Stimulated activated naive CD8-positive, alpha-beta T cell treated with anti-CD3 and anti-CD28 coated beads, Interleukin-15, Interleukin-2, amounts not matched to agents 100 ng/mL and 50 ng/mL, for 24 hours (primary cell): ENCODE measurements around the gene NACA2.

Source experiments
- H3K27ac Mint-ChIP-seq: one replicate; pipeline ENCODE4 v1.8.0; 2021; ENCODE audit warnings: mild to moderate bottlenecking, mixed read lengths
- H3K27me3 Mint-ChIP-seq: one replicate; pipeline ENCODE4 v1.8.0; 2021; ENCODE audit warnings: mixed read lengths
- H3K36me3 Mint-ChIP-seq: one replicate; pipeline ENCODE4 v1.8.0; 2021; ENCODE audit warnings: low read depth, mixed read lengths
- H3K4me1 Mint-ChIP-seq: one replicate; pipeline ENCODE4 v1.8.0; 2021; ENCODE audit warnings: low read depth, mixed read lengths
- H3K4me3 Mint-ChIP-seq: one replicate; pipeline ENCODE4 v1.8.0; 2021; ENCODE audit warnings: mild to moderate bottlenecking, mixed read lengths
- H3K9me3 Mint-ChIP-seq: one replicate; pipeline ENCODE4 v1.8.0; 2021; ENCODE audit warnings: mixed read lengths

The NACA2 gene

GRCh38 chr17:61618950-61619349 is 27.9 kb upstream of the NACA2 start:
- Mint-ChIP-seq H3K4me1 (peaks cover 3% of the 10 kb centered on the region), H3K4me3 (no peak overlapping the region)

GRCh38 chr17:61617330-61617729 is 26.3 kb upstream of the NACA2 start:
- Mint-ChIP-seq H3K27ac (no peak overlapping the region), H3K9me3 (peaks cover 6% of the 10 kb centered on the region), H3K36me3 (peaks cover 4% of the 10 kb centered on the region), H3K4me1 (peaks cover 3% of the 10 kb centered on the region), H3K4me3 (no peak overlapping the region), H3K27me3 (peaks cover 18% of the 10 kb centered on the region)

More at GRCh38 chr17:61618950-61619349, 27.9 kb upstream of the NACA2 start:
- no peak overlapping the region for H3K27ac Mint-ChIP-seq
- peaks cover 4% of the 10 kb centered on the region for H3K36me3 Mint-ChIP-seq
- H3K9me3 Mint-ChIP-seq: peaks cover 6% of the 10 kb centered on the region
- H3K27me3 Mint-ChIP-seq: peaks cover 21% of the 10 kb centered on the region

- peaks cover 18% of the 10 kb centered on the region for H3K27me3 Mint-ChIP-seq
- peaks cover 6% of the 10 kb centered on the region for H3K9me3 Mint-ChIP-seq
- H3K36me3 Mint-ChIP-seq: peaks cover 4% of the 10 kb centered on the region
- no peak overlapping the region for H3K4me3 Mint-ChIP-seq
- H3K4me1 Mint-ChIP-seq: peaks cover 3% of the 10 kb centered on the region
- H3K27ac Mint-ChIP-seq: no peak overlapping the region
Measured at GRCh38 chr17:61616783-61617182, 25.8 kb upstream of the NACA2 start.

- Mint-ChIP-seq H3K27ac (no peak overlapping the region), H3K9me3 (peaks cover 1% of the 10 kb centered on the region), H3K36me3 (no peaks in the 10 kb centered on the region), H3K27me3 (peaks cover 24% of the 10 kb centered on the region), H3K4me1 (peaks cover 3% of the 10 kb centered on the region), H3K4me3 (no peak overlapping the region)
Measured at GRCh38 chr17:61614219-61614618, 23.2 kb upstream of the NACA2 start.

- peaks cover 3% of the 10 kb centered on the region for H3K4me1 Mint-ChIP-seq
- no peaks in the 10 kb centered on the region for H3K9me3 Mint-ChIP-seq
- peaks cover 19% of the 10 kb centered on the region for H3K27me3 Mint-ChIP-seq
- no peak overlapping the region for H3K27ac Mint-ChIP-seq
- H3K4me3 Mint-ChIP-seq: no peak overlapping the region
- H3K36me3 Mint-ChIP-seq: no peaks in the 10 kb centered on the region
Measured at GRCh38 chr17:61611323-61611722, 20.3 kb upstream of the NACA2 start.

- Mint-ChIP-seq H3K4me1 (no peaks in the 10 kb centered on the region), H3K27me3 (peaks cover 22% of the 10 kb centered on the region), H3K27ac (no peak overlapping the region), H3K9me3 (no peaks in the 10 kb centered on the region), H3K36me3 (no peaks in the 10 kb centered on the region), H3K4me3 (no peak overlapping the region)
Measured at GRCh38 chr17:61605692-61606091, 14.7 kb upstream of the NACA2 start.

- Mint-ChIP-seq H3K27ac (no peak overlapping the region), H3K4me3 (no peak overlapping the region), H3K4me1 (no peaks in the 10 kb centered on the region), H3K36me3 (no peaks in the 10 kb centered on the region), H3K9me3 (no peaks in the 10 kb centered on the region), H3K27me3 (peaks cover 24% of the 10 kb centered on the region)
Measured at GRCh38 chr17:61601297-61601696, 10.3 kb upstream of the NACA2 start.

GRCh38 chr17:61600621-61601020 is 9.6 kb upstream of the NACA2 start:
- H3K27ac Mint-ChIP-seq: no peak overlapping the region
- no peaks in the 10 kb centered on the region for H3K36me3 Mint-ChIP-seq
- peaks cover 28% of the 10 kb centered on the region for H3K27me3 Mint-ChIP-seq
- H3K4me1 Mint-ChIP-seq: no peaks in the 10 kb centered on the region
- H3K4me3 Mint-ChIP-seq: no peak overlapping the region
- H3K9me3 Mint-ChIP-seq: no peaks in the 10 kb centered on the region

GRCh38 chr17:61599608-61600007 is 8.6 kb upstream of the NACA2 start:
- no peaks in the 10 kb centered on the region for H3K36me3 Mint-ChIP-seq
- H3K9me3 Mint-ChIP-seq: no peaks in the 10 kb centered on the region
- H3K4me1 Mint-ChIP-seq: no peaks in the 10 kb centered on the region
- H3K27ac Mint-ChIP-seq: no peak overlapping the region
- no peak overlapping the region for H3K4me3 Mint-ChIP-seq
- peaks cover 27% of the 10 kb centered on the region for H3K27me3 Mint-ChIP-seq

- H3K4me1 Mint-ChIP-seq: no peaks in the 10 kb centered on the region
- no peaks in the 10 kb centered on the region for H3K9me3 Mint-ChIP-seq
- no peaks in the 10 kb centered on the region for H3K36me3 Mint-ChIP-seq
- H3K27ac Mint-ChIP-seq: no peak overlapping the region
- H3K27me3 Mint-ChIP-seq: peaks cover 25% of the 10 kb centered on the region
- H3K4me3 Mint-ChIP-seq: no peak overlapping the region
Measured at GRCh38 chr17:61598014-61598413, 7.0 kb upstream of the NACA2 start.

- no peak overlapping the region for H3K27ac Mint-ChIP-seq
- H3K4me1 Mint-ChIP-seq: no peaks in the 10 kb centered on the region
- H3K36me3 Mint-ChIP-seq: no peaks in the 10 kb centered on the region
- no peak overlapping the region for H3K4me3 Mint-ChIP-seq
- peaks cover 21% of the 10 kb centered on the region for H3K27me3 Mint-ChIP-seq
- H3K9me3 Mint-ChIP-seq: no peaks in the 10 kb centered on the region
Measured at GRCh38 chr17:61597607-61598006, 6.6 kb upstream of the NACA2 start.

- H3K4me3 Mint-ChIP-seq: no peak overlapping the region
- no peaks in the 10 kb centered on the region for H3K9me3 Mint-ChIP-seq
- peaks cover 17% of the 10 kb centered on the region for H3K27me3 Mint-ChIP-seq
- no peaks in the 10 kb centered on the region for H3K4me1 Mint-ChIP-seq
- no peaks in the 10 kb centered on the region for H3K36me3 Mint-ChIP-seq
- H3K27ac Mint-ChIP-seq: no peak overlapping the region
Measured at GRCh38 chr17:61595418-61596186, 4.6 kb upstream of the NACA2 start.

- no peaks in the 10 kb centered on the region for H3K4me1 Mint-ChIP-seq
- peaks cover 17% of the 10 kb centered on the region for H3K27me3 Mint-ChIP-seq
- H3K4me3 Mint-ChIP-seq: no peak overlapping the region
- H3K36me3 Mint-ChIP-seq: no peaks in the 10 kb centered on the region
- H3K27ac Mint-ChIP-seq: no peak overlapping the region
- H3K9me3 Mint-ChIP-seq: no peaks in the 10 kb centered on the region
Measured at GRCh38 chr17:61594294-61594825, 3.3 kb upstream of the NACA2 start.

GRCh38 chr17:61593426-61593825 is 2.4 kb upstream of the NACA2 start:
- H3K27ac Mint-ChIP-seq: no peak overlapping the region
- H3K36me3 Mint-ChIP-seq: no peaks in the 10 kb centered on the region
- peaks cover 17% of the 10 kb centered on the region for H3K27me3 Mint-ChIP-seq
- H3K4me1 Mint-ChIP-seq: no peaks in the 10 kb centered on the region
- H3K9me3 Mint-ChIP-seq: no peaks in the 10 kb centered on the region
- no peak overlapping the region for H3K4me3 Mint-ChIP-seq

- H3K4me1 Mint-ChIP-seq: no peaks in the 10 kb centered on the region
- no peaks in the 10 kb centered on the region for H3K9me3 Mint-ChIP-seq
- H3K36me3 Mint-ChIP-seq: no peaks in the 10 kb centered on the region
- H3K4me3 Mint-ChIP-seq: no peak overlapping the region
- H3K27ac Mint-ChIP-seq: no peak overlapping the region
- peaks cover 21% of the 10 kb centered on the region for H3K27me3 Mint-ChIP-seq
Measured at GRCh38 chr17:61591930-61592329, 911 bp upstream of the NACA2 start.

GRCh38 chr17:61589990-61590389 is 1.0 kb downstream of the NACA2 start:
- no peaks in the 10 kb centered on the region for H3K4me1 Mint-ChIP-seq

More at GRCh38 chr17:61589990-61590389, 1.0 kb downstream of the NACA2 start:
- H3K36me3 Mint-ChIP-seq: no peaks in the 10 kb centered on the region
- no peak overlapping the region for H3K4me3 Mint-ChIP-seq
- H3K27me3 Mint-ChIP-seq: peaks cover 10% of the 10 kb centered on the region
- H3K9me3 Mint-ChIP-seq: no peaks in the 10 kb centered on the region
- no peak overlapping the region for H3K27ac Mint-ChIP-seq
